Endothelial cell of umbilical vein (primary cell): ENCODE measurements around the gene VPS8. TPM values are rescaled to one million over a fixed set of nuclear protein-coding genes. Genes with fewer than 3 reads are reported as not detected.

Source experiments
- BruUV-seq: library from RNA; stranded (reverse); fragments of 400-500 nt; replicated peaks from 2 replicates; lab custom pipeline; 2021; lab: Mats Ljungman, UMichigan
- CTCF ChIA-PET: fragments of 300-600, 350-600 bp; sonication (Branson Sonifier 250); formaldehyde crosslinking; loops from one replicate; lab custom pipeline; 2021; ENCODE audit warnings: antibody characterized with exemption, inconsistent platforms; lab: Charles Lee
- POLR2A ChIA-PET: fragments of 300-600, 350-600 bp; sonication (Branson Sonifier 250); formaldehyde crosslinking; loops from one replicate; lab custom pipeline; 2021; ENCODE audit warnings: antibody characterized with exemption, inconsistent platforms; lab: Charles Lee
- DNase-seq: peaks from one replicate; pipeline ENCODE4 v3.0.0-alpha.2; 2011; ENCODE audit warnings: low read depth, low spot score
- FAIRE-seq: peaks from 2 replicates; lab custom pipeline; 2011; peaks lifted over from hg19 to GRCh38; lab: Jason Lieb, UNC
- H2AFZ ChIP-seq: 2 replicates; pipeline ENCODE4 v1.6.0; 2012; ENCODE audit warnings: low read depth, low read length, control low read depth, inconsistent platforms
- H3K27ac ChIP-seq: 2 replicates; pipeline ENCODE4 v1.5.1; 2011; ENCODE audit warnings: low read depth, mild to moderate bottlenecking, control low read depth, low read length, moderate library complexity; ENCODE audit not compliant: insufficient read depth
- H3K27me3 ChIP-seq, 2 experiments: 2 replicates each; pipeline versions ENCODE4 v1.6.0 to v1.6.1; 2011; ENCODE audit warnings: low read length in 2 of 2, mixed read lengths in 1 of 2; ENCODE audit not compliant: control insufficient read depth in 2 of 2, insufficient read depth in 2 of 2
- H3K36me3 ChIP-seq, 2 experiments: 2 replicates in 1 of 2; 3 replicates in 1 of 2; pipeline ENCODE4 v1.5.1; 2011; ENCODE audit warnings: low read length in 2 of 2, mild to moderate bottlenecking in 1 of 2, moderate library complexity in 1 of 2; ENCODE audit not compliant: control insufficient read depth in 2 of 2, insufficient read depth in 2 of 2; ENCODE audit errors: extremely low read depth in 1 of 2
- H3K4me1 ChIP-seq: 3 replicates; pipeline ENCODE4 v1.5.1; 2011; ENCODE audit warnings: mild to moderate bottlenecking, low read length; ENCODE audit not compliant: control insufficient read depth, insufficient read depth; ENCODE audit errors: extremely low read depth
- H3K4me2 ChIP-seq: 2 replicates; pipeline ENCODE4 v1.6.1; 2011; ENCODE audit warnings: low read length, control low read depth, mixed read lengths; ENCODE audit not compliant: insufficient read depth
- H3K4me3 ChIP-seq, 3 experiments: fragments of 200-600 bp in 1 of 3; sonication (generic), shearing (Covaris generic) in 1 of 3; replicated peaks in 1 of 3; 2 replicates each; pipeline ENCODE4 v1.5.1; 2011 to 2016; ENCODE audit warnings: control low read depth in 3 of 3, low read length in 3 of 3, mild to moderate bottlenecking in 2 of 3, inconsistent platforms in 1 of 3, low read depth in 1 of 3, moderate library complexity in 1 of 3; ENCODE audit not compliant: insufficient read depth in 1 of 3
- H3K79me2 ChIP-seq: 2 replicates; pipeline ENCODE4 v1.6.0; 2012; ENCODE audit warnings: low read length, inconsistent platforms; ENCODE audit not compliant: control insufficient read depth, insufficient read depth
- H3K9ac ChIP-seq: replicated peaks from 2 replicates; pipeline ENCODE3; 2011; ENCODE audit warnings: low read length, control low read depth; ENCODE audit not compliant: insufficient read depth; ENCODE audit errors: extremely low read depth
- H3K9me1 ChIP-seq: replicated peaks from 3 replicates; pipeline ENCODE4 v1.6.0; 2011; ENCODE audit warnings: mild to moderate bottlenecking, low read length; ENCODE audit not compliant: control insufficient read depth, insufficient read depth; ENCODE audit errors: extremely low read depth
- H3K9me3 ChIP-seq: replicated peaks from 2 replicates; pipeline ENCODE4 v1.5.1; 2012; ENCODE audit warnings: low read length, inconsistent platforms; ENCODE audit not compliant: control insufficient read depth, insufficient read depth
- H4K20me1 ChIP-seq: replicated peaks from 2 replicates; pipeline ENCODE3; 2011; ENCODE audit warnings: mild to moderate bottlenecking, low read length; ENCODE audit not compliant: control insufficient read depth, insufficient read depth; ENCODE audit errors: extremely low read depth
- EZH2 ChIP-seq: IDR thresholded peaks from 2 replicates; pipeline ENCODE4 v1.6.1; 2012; ENCODE audit warnings: borderline replicate concordance, low read depth, mild to moderate bottlenecking, moderate library complexity, low read length, inconsistent platforms; ENCODE audit not compliant: severe bottlenecking
- FOS ChIP-seq: IDR thresholded peaks from 2 replicates; pipeline ENCODE4 v1.6.1; 2011; ENCODE audit warnings: mild to moderate bottlenecking, low read length, moderate library complexity, borderline replicate concordance; ENCODE audit not compliant: insufficient read depth
- GATA2 ChIP-seq: IDR thresholded peaks from 2 replicates; pipeline ENCODE4 v1.7.0; 2011; ENCODE audit warnings: low read depth, mild to moderate bottlenecking, moderate library complexity, mixed read lengths, low read length; ENCODE audit not compliant: insufficient read length, insufficient read depth
- JUN ChIP-seq: IDR thresholded peaks from 2 replicates; pipeline ENCODE4 v1.6.1; 2011; ENCODE audit warnings: borderline replicate concordance, low read depth; ENCODE audit not compliant: insufficient read length, insufficient read depth
- MYC ChIP-seq: IDR thresholded peaks from one replicate; pipeline ENCODE4 v1.6.1; 2011; ENCODE audit warnings: mild to moderate bottlenecking, low read depth, low read length
- POLR2A ChIP-seq: IDR thresholded peaks from 2 replicates; pipeline ENCODE4 v1.6.1; 2012; ENCODE audit warnings: low read depth, mild to moderate bottlenecking, control low read depth, low read length
- POLR2AphosphoS5 ChIP-seq: IDR thresholded peaks from 2 replicates; pipeline ENCODE4 v1.6.1; 2012; ENCODE audit warnings: low read depth, mild to moderate bottlenecking, control low read depth, low read length, moderate library complexity; ENCODE audit not compliant: insufficient read depth
- dilution Hi-C: fragments of 300-500 bp; cut with MboI; formaldehyde crosslinking; loops from one replicate; pipeline ENCODE4 v1.15.0; 2019; ENCODE audit warnings: low sequenced_read_pairs; ENCODE audit not compliant: extremely low pct_ligation_motif_present
- intact Hi-C: fragments of 100-400 bp; cut with micrococcal nuclease; formaldehyde crosslinking; loops from one replicate; pipeline ENCODE4 v1.10.0; 2022
- polyA plus RNA-seq, 4 experiments: library from polyadenylated mRNA; depleted of rRNA in 3 of 4; stranded (reverse) in 3 of 4; unstranded in 1 of 4; fragments of >200 nt; gene quantifications; 2 replicates each; pipeline versions ENCODE4 v1.2.1 to v1.2.3, GENCODE V29; 2011 to 2012; ENCODE audit warnings: missing spikeins in 1 of 4
- total RNA-seq: library from RNA; stranded (reverse); gene quantifications from 2 replicates; pipeline ENCODE4 v1.2.3, GENCODE V29; 2021
- TF ChIP-seq, protein P1 (sequence below), 2 donors: IDR thresholded peaks; 1 replicate in 1 of 2; 2 replicates in 1 of 2; pipeline ENCODE4 v1.5.1; 2011; ENCODE audit warnings: low read length in 2 of 2, mild to moderate bottlenecking in 2 of 2, moderate library complexity in 2 of 2, control low read depth in 1 of 2, inconsistent platforms in 1 of 2, low read depth in 1 of 2; ENCODE audit not compliant: insufficient read depth in 1 of 2; ENCODE audit errors: extremely low read depth in 1 of 2
- TF ChIP-seq, protein P2 (sequence below): IDR thresholded peaks from 2 replicates; pipeline ENCODE4 v1.6.1; 2011; ENCODE audit not compliant: insufficient read depth, insufficient read length

The VPS8 gene
- total and polyA plus RNA-seq, 2 donors (not counting 3 experiments of a cell fraction or from before 2014, with no cell fraction given), result 13.7 to 51.6 TPM

DNA sequence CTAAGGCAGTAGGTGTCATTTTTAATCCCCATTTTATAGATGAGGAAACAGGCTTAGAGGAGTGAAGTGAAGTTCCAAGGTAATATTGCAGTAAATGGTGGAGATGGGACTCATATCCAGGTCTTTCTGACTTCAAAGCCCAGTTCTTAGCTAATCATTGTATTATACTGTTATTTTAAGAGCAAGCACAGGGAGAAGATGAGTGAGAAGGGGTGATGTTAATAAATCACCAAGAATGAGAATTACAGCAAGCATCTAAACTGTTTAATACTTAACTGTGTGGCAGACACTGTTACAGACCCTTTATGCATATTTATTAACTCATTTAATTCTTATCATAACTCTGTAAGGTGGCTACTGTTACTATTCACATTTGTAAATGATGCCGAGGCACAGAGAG lies 61.2 kb downstream of the VPS8 start:
- H3K4me1 ChIP-seq, result peaks cover 7% of the 10 kb centered on the region
- no peak overlapping the region for H3K4me3 ChIP-seq
- H3K9me3 ChIP-seq, result no peaks in the 10 kb centered on the region
- FAIRE-seq (no peak), DNase-seq (no peak)
- H3K36me3 ChIP-seq, result peaks cover 3 to 4% of the 10 kb centered on the region in 2 experiments
- H3K9ac ChIP-seq, result no peak overlapping the region
- H3K27ac ChIP-seq, result no peak overlapping the region
- POLR2A ChIA-PET, result no interaction called here
- dilution Hi-C loops, result loop anchor here (25.0 kb wide), 1 partner anchor 314 kb away; no protein-coding TSS in a partner anchor
- no peaks in the 10 kb centered on the region for H4K20me1 ChIP-seq
- no peak overlapping the region for H3K4me2 ChIP-seq
- BruUV-seq, result no TSS peak
- H3K79me2 ChIP-seq, result no peaks in the 10 kb centered on the region
- H2AFZ ChIP-seq, result no peak overlapping the region
- intact Hi-C loops, result no loop called here
- no peaks in the 10 kb centered on the region for H3K27me3 ChIP-seq
- TF ChIP-seq, protein P1, sequence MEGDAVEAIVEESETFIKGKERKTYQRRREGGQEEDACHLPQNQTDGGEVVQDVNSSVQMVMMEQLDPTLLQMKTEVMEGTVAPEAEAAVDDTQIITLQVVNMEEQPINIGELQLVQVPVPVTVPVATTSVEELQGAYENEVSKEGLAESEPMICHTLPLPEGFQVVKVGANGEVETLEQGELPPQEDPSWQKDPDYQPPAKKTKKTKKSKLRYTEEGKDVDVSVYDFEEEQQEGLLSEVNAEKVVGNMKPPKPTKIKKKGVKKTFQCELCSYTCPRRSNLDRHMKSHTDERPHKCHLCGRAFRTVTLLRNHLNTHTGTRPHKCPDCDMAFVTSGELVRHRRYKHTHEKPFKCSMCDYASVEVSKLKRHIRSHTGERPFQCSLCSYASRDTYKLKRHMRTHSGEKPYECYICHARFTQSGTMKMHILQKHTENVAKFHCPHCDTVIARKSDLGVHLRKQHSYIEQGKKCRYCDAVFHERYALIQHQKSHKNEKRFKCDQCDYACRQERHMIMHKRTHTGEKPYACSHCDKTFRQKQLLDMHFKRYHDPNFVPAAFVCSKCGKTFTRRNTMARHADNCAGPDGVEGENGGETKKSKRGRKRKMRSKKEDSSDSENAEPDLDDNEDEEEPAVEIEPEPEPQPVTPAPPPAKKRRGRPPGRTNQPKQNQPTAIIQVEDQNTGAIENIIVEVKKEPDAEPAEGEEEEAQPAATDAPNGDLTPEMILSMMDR (IDR thresholded peaks at IDR 0.05; ENCODE audit: extremely low read depth in 1 of 2, insufficient read depth in 1 of 2, low read depth in 1 of 2, low read length in 2 of 2), result no peak
- TF ChIP-seq POLR2AphosphoS5 (no peak), GATA2 (no peak), EZH2 (no peak), POLR2A (no peak), MYC (no peak), JUN (no peak), FOS (no peak)
- TF ChIP-seq, protein P2, sequence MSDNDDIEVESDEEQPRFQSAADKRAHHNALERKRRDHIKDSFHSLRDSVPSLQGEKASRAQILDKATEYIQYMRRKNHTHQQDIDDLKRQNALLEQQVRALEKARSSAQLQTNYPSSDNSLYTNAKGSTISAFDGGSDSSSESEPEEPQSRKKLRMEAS, result no peak
- no peaks in the 10 kb centered on the region for H3K9me1 ChIP-seq
- CTCF ChIA-PET, result interaction anchor here (3.5 kb wide), 1 partner anchor 305 kb away, joined by 121 read pairs; no protein-coding TSS in a partner anchor
